Central memory CD8-positive, alpha-beta T cell (primary cell): ENCODE measurements around the gene RAB3GAP1.
"Not testable (repeated sequence)": the region's sequence is repeated elsewhere in the genome, so short reads cannot be mapped to it uniquely, and the experiment has no call there.

Experiments used
- ATAC-seq: fragments of 150-1000 bp; cut with Tn5 transposase; replicated peaks from 2 replicates; pipeline ENCODE4 v1.10.0; 2022; ENCODE audit warnings: mild to moderate bottlenecking, moderate FRiP score, moderate number of reproducible peaks; ENCODE audit not compliant: poor library complexity, severe bottlenecking; ENCODE audit errors: extremely low read depth
- DNase-seq, 2 donors: peaks; one replicate each; pipeline ENCODE4 v3.0.0; 2021; ENCODE audit warnings: low spot score in 2 of 2
- H3K27ac Mint-ChIP-seq: one replicate; pipeline ENCODE4 v1.8.0; 2022; ENCODE audit warnings: low read depth, mild to moderate bottlenecking, moderate library complexity, mixed read lengths
- H3K27me3 Mint-ChIP-seq: one replicate; pipeline ENCODE4 v1.8.0; 2022; ENCODE audit warnings: mixed read lengths
- H3K36me3 Mint-ChIP-seq: one replicate; pipeline ENCODE4 v1.8.0; 2022; ENCODE audit warnings: mild to moderate bottlenecking, moderate library complexity, mixed read lengths; ENCODE audit not compliant: insufficient read depth
- H3K4me1 Mint-ChIP-seq: one replicate; pipeline ENCODE4 v1.8.0; 2022; ENCODE audit warnings: mixed read lengths
- H3K4me3 Mint-ChIP-seq: one replicate; pipeline ENCODE4 v1.8.0; 2022; ENCODE audit warnings: mild to moderate bottlenecking, moderate library complexity, mixed read lengths
- H3K9me3 Mint-ChIP-seq: one replicate; pipeline ENCODE4 v1.8.0; 2022; ENCODE audit warnings: mixed read lengths

RAB3GAP1 gene

DNA sequence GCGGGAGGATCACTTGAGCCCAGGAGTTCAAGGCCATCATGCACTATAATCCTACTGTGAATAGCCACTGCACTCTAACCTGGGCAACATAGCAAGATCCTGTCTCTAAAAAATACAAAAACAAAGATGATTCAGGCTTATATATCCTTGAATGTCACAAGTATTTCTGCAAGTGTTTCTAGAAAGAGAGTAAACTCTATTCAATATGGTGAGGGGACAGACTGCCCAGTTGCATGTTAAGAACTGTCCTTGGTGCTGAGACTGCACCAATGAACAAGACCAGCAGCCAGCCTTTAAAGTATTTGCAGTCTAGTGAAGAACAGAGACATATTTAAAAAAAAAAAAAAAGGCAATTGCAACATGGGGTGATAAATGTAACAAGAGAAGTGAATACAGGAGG is 21.3 kb upstream of the RAB3GAP1 start:
- H3K4me3 Mint-ChIP-seq: no peak overlapping the region
- no peak overlapping the region for H3K27ac Mint-ChIP-seq
- no peak for DNase-seq
- no peaks in the 10 kb centered on the region for H3K36me3 Mint-ChIP-seq
- peaks cover 42% of the 10 kb centered on the region for H3K27me3 Mint-ChIP-seq
- no peak for ATAC-seq
- H3K4me1 Mint-ChIP-seq: no peaks in the 10 kb centered on the region
- H3K9me3 Mint-ChIP-seq: no peaks in the 10 kb centered on the region

- not testable (repeated sequence) for H3K4me3 Mint-ChIP-seq, H3K36me3 Mint-ChIP-seq, H3K9me3 Mint-ChIP-seq, H3K4me1 Mint-ChIP-seq, H3K27ac Mint-ChIP-seq, ATAC-seq, DNase-seq
- H3K27me3 Mint-ChIP-seq: peaks cover 31% of the 10 kb centered on the region
Observed at GRCh38 chr2:135033216-135033615, 18.9 kb upstream of the RAB3GAP1 start.

GRCh38 chr2:135037831-135038230 is 14.3 kb upstream of the RAB3GAP1 start:
- H3K9me3 Mint-ChIP-seq: no peaks in the 10 kb centered on the region
- peaks cover 2% of the 10 kb centered on the region for H3K36me3 Mint-ChIP-seq
- no peak for ATAC-seq
- no peak overlapping the region for H3K27ac Mint-ChIP-seq
- H3K4me1 Mint-ChIP-seq: no peaks in the 10 kb centered on the region
- no peak overlapping the region for H3K4me3 Mint-ChIP-seq
- no peak for DNase-seq
- H3K27me3 Mint-ChIP-seq: peaks cover 30% of the 10 kb centered on the region

DNA sequence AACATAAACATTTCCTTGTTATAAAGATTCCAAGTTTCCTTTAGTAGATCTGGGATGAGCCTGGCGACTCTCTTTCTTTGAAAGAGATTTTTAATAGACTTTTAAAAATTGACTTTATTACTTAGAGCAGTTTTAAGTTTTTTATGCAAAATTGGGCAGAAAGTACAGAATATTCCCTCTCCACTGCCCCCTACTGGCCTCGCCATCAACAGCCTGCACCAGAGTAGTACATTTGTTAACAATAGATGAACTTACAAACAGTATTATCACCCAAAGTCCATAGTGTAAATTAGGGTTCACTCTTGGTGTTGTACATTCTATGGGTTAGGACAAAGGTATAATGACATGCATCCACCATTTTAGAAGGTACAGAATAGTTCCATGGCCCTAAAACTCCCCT is 8.7 kb upstream of the RAB3GAP1 start:
- DNase-seq: no peak
- ATAC-seq: no peak
- Mint-ChIP-seq H3K36me3 (peaks cover 2% of the 10 kb centered on the region), H3K27ac (no peak overlapping the region), H3K4me1 (no peaks in the 10 kb centered on the region), H3K27me3 (peaks cover 50% of the 10 kb centered on the region), H3K4me3 (no peak overlapping the region), H3K9me3 (no peaks in the 10 kb centered on the region)

DNA sequence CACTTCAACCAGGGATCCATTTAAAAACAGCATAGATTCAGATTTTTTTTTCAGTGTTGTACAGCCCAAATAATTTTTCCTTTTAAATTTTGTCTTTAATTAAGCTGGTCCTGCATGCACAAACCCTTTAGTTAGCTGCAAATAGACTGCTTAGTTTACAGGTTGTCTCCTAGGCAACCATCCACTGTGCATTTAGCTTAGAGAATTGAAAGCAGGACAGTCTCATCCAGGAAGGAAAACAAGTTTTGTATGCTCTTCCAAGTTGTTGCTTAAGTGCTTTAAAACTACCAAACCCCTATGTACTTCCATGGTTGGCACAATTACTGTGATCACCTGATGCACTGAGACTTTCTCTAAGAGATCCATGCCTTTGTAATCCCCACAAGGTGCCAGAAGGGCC is 4.8 kb upstream of the RAB3GAP1 start, which contains the start of gene MAP3K19:
Gene MAP3K19, minus strand, starts transcription at position 148 of the 400 bp plus-strand sequence. CDS start 22,800 bp downstream, outside the sequence.
- H3K9me3 Mint-ChIP-seq: no peaks in the 10 kb centered on the region
- no peak for ATAC-seq
- no peak for DNase-seq
- no peak within 1 kb of the TSS for H3K4me3 Mint-ChIP-seq
- peaks cover 7% of the 10 kb centered on the region for H3K36me3 Mint-ChIP-seq
- H3K4me1 Mint-ChIP-seq: peaks cover 2% of the 10 kb centered on the region
- H3K27ac Mint-ChIP-seq: no peak within 1 kb of the TSS
- peaks cover 25% of the 10 kb centered on the region for H3K27me3 Mint-ChIP-seq

GRCh38 chr2:135048122-135048521 is 4.0 kb upstream of the RAB3GAP1 start:
- no peak overlapping the region for H3K4me3 Mint-ChIP-seq
- ATAC-seq (no peak), DNase-seq (no peak)
- H3K27me3 Mint-ChIP-seq: peaks cover 18% of the 10 kb centered on the region
- H3K9me3 Mint-ChIP-seq: no peaks in the 10 kb centered on the region
- peaks cover 9% of the 10 kb centered on the region for H3K4me1 Mint-ChIP-seq
- peaks cover 12% of the 10 kb centered on the region for H3K36me3 Mint-ChIP-seq
- H3K27ac Mint-ChIP-seq: no peak overlapping the region

- DNase-seq: no peak
- no peak for ATAC-seq
- Mint-ChIP-seq H3K9me3 (no peaks in the 10 kb centered on the region), H3K36me3 (peaks cover 15% of the 10 kb centered on the region), H3K4me1 (peaks cover 23% of the 10 kb centered on the region), H3K27ac (no peak overlapping the region), H3K27me3 (peaks cover 2% of the 10 kb centered on the region), H3K4me3 (no peak overlapping the region)
Observed at GRCh38 chr2:135050132-135050531, 2.0 kb upstream of the RAB3GAP1 start.

DNA sequence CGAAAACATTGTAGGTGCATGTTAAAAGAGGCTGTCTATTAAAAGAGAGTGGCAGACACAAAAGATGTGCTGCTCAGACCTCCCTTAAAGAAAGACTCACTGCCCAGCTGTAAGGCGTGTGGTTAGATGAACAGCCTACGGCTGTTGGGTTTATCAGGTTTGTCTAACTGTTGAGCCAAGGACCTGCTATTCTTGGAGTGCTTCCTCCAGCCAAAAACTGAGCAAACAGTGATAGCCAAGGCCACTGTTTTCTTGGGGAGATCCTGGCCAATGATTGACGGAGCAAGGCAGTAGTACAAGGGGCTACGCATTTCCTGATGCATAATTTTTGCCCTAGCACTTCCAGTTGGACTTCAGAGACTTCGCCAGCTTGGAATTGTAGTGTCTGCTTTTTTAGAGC is 1.4 kb upstream of the RAB3GAP1 start:
- Mint-ChIP-seq H3K36me3 (peaks cover 15% of the 10 kb centered on the region), H3K27me3 (no peaks in the 10 kb centered on the region), H3K4me3 (peak overlapping the region; percentile 94), H3K9me3 (no peaks in the 10 kb centered on the region), H3K4me1 (peaks cover 23% of the 10 kb centered on the region), H3K27ac (no peak overlapping the region)
- ATAC-seq: no peak
- no peak for DNase-seq

DNA sequence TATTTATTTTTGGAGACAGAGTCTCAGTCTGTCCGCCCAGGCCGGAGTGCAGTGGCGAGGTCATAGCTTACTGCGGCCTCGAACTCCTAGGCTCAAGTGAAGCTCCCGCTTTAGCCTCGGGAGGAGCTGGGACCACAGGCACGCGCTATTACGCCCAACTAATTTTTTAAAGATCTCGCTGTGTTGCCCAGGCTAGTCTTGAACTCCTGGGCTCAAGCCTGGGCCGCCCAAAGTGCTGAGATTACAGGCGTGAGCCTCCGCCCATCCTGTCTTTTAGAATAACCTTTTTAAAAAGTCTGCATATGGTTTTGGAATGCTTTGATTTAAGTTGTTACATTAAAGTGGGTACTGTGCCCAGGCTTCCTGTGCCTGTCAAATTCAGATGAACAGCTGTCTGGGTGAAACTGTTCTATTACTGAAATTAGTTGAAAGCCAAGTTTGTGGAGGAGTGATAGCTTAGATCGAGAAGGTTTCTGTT is 944 bp downstream of the RAB3GAP1 start:
- H3K4me1 Mint-ChIP-seq: peaks cover 27% of the 10 kb centered on the region
- peaks cover 17% of the 10 kb centered on the region for H3K36me3 Mint-ChIP-seq
- peak in 1 of 2 donors; percentile 14 for DNase-seq
- H3K4me3 Mint-ChIP-seq: peak overlapping the region; percentile 94
- no peaks in the 10 kb centered on the region for H3K9me3 Mint-ChIP-seq
- H3K27me3 Mint-ChIP-seq: no peaks in the 10 kb centered on the region
- ATAC-seq: peak; percentile 6
- H3K27ac Mint-ChIP-seq: peak overlapping the region; percentile 100

- ATAC-seq (no peak), DNase-seq (no peak)
- peaks cover 27% of the 10 kb centered on the region for H3K4me1 Mint-ChIP-seq
- no peak overlapping the region for H3K27ac Mint-ChIP-seq
- no peak overlapping the region for H3K4me3 Mint-ChIP-seq
- H3K9me3 Mint-ChIP-seq: no peaks in the 10 kb centered on the region
- peaks cover 21% of the 10 kb centered on the region for H3K36me3 Mint-ChIP-seq
- H3K27me3 Mint-ChIP-seq: no peaks in the 10 kb centered on the region
Observed at GRCh38 chr2:135055182-135055786, 3.2 kb downstream of the RAB3GAP1 start.

- Mint-ChIP-seq H3K27me3 (no peaks in the 10 kb centered on the region), H3K36me3 (peaks cover 30% of the 10 kb centered on the region), H3K9me3 (no peaks in the 10 kb centered on the region), H3K4me1 (peaks cover 27% of the 10 kb centered on the region), H3K4me3 (no peak overlapping the region), H3K27ac (no peak overlapping the region)
- DNase-seq (no peak), ATAC-seq (no peak)
Observed at GRCh38 chr2:135056790-135057189, 4.7 kb downstream of the RAB3GAP1 start.

- Mint-ChIP-seq H3K9me3 (no peaks in the 10 kb centered on the region), H3K27ac (no peak overlapping the region), H3K36me3 (peaks cover 21% of the 10 kb centered on the region), H3K4me1 (peaks cover 5% of the 10 kb centered on the region), H3K4me3 (no peak overlapping the region), H3K27me3 (no peaks in the 10 kb centered on the region)
- DNase-seq: no peak
- no peak for ATAC-seq
Observed at GRCh38 chr2:135059577-135059976, 7.5 kb downstream of the RAB3GAP1 start.

- Mint-ChIP-seq H3K4me1 (no peaks in the 10 kb centered on the region), H3K27me3 (no peaks in the 10 kb centered on the region), H3K4me3 (no peak overlapping the region), H3K27ac (no peak overlapping the region), H3K9me3 (no peaks in the 10 kb centered on the region), H3K36me3 (peaks cover 20% of the 10 kb centered on the region)
- no peak for ATAC-seq
- no peak for DNase-seq
Observed at GRCh38 chr2:135063210-135063609, 11.1 kb downstream of the RAB3GAP1 start.
